Activated CD8-positive, alpha-beta memory T cell treated with anti-CD3 and anti-CD28 coated beads for 36 hours (primary cell): Measurements from ENCODE around the gene CT45A7. TPM values are rescaled to one million over a fixed set of nuclear protein-coding genes. Genes with fewer than 3 reads are reported as not detected.
"Not testable (repeated sequence)": the region's sequence is repeated elsewhere in the genome, so short reads cannot be mapped to it uniquely, and the experiment has no call there.

ENCODE experiments used
- CTCF ChIA-PET: fragments of 350-600 bp; sonication (Branson Sonifier 250); formaldehyde crosslinking; loops from one replicate; lab custom pipeline; 2021; ENCODE audit warnings: antibody characterized with exemption; lab: Charles Lee
- POLR2A ChIA-PET: fragments of 350-600 bp; sonication (Branson Sonifier 250); formaldehyde crosslinking; loops from one replicate; lab custom pipeline; 2021; ENCODE audit warnings: antibody characterized with exemption; lab: Charles Lee
- total RNA-seq, 2 experiments: library from RNA; stranded (reverse); gene quantifications; one replicate each; pipeline ENCODE4 v1.2.3, GENCODE V29; 2021

Gene CT45A7, protein sequence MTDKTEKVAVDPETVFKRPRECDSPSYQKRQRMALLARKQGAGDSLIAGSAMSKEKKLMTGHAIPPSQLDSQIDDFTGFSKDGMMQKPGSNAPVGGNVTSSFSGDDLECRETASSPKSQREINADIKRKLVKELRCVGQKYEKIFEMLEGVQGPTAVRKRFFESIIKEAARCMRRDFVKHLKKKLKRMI
- not detected for total RNA-seq

DNA sequence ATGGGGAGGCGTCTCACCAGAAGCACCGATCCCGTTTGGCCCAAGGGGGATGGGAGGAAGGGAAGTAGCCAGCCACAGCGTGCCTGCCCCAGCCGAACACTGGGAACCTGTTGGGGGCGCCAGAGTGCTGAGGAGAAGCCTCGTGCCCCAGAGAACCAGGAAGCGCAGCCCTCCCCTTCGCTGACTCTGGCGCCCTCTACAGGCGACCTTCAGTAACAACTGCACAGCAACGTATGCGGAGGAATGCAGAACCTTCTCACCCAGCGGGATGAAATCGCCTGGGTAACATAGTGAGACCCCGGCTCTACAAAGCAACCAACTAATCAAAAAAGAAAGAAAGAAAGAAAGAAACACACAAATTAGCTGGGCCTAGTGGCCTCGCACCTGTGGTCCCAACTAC lies at the start of gene CT45A7:
Gene CT45A7 (minus strand): TSS at position 101 of the 400 bp plus-strand sequence. CDS start 3,747 bp downstream, outside the sequence.
- POLR2A ChIA-PET, CTCF ChIA-PET: not testable (repeated sequence)

DNA sequence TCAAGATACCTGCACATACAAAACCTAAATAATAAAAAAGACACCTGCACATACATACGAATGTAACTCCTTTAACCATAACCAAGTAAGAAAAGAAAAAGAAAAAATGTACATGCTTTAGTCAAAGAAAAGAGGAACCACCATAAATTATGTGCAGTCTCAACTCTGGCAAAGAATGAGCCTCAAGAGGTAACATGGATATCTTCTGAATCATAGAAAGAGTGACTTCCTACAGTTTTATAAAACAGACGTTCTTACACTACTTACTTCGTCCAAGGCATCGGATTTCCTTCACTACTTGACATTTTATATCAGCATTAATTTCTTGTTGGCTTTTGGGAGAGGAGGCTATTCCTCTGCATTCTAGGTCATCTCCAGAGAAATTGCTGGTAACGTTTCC lies 45.7 kb upstream of the CT45A7 start:
- CTCF ChIA-PET, POLR2A ChIA-PET: not testable (repeated sequence)

DNA sequence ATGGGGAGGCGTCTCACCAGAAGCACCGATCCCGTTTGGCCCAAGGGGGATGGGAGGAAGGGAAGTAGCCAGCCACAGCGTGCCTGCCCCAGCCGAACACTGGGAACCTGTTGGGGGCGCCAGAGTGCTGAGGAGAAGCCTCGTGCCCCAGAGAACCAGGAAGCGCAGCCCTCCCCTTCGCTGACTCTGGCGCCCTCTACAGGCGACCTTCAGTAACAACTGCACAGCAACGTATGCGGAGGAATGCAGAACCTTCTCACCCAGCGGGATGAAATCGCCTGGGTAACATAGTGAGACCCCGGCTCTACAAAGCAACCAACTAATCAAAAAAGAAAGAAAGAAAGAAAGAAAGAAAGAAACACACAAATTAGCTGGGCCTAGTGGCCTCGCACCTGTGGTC lies 34.6 kb upstream of the CT45A7 start, which contains the start of gene CT45A9:
Gene CT45A9 (minus strand): TSS at position 101 of the 400 bp plus-strand sequence. CDS start 3,751 bp downstream, outside the sequence.
- CTCF ChIA-PET = not testable (repeated sequence)

DNA sequence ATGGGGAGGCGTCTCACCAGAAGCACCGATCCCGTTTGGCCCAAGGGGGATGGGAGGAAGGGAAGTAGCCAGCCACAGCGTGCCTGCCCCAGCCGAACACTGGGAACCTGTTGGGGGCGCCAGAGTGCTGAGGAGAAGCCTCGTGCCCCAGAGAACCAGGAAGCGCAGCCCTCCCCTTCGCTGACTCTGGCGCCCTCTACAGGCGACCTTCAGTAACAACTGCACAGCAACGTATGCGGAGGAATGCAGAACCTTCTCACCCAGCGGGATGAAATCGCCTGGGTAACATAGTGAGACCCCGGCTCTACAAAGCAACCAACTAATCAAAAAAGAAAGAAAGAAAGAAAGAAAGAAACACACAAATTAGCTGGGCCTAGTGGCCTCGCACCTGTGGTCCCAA lies 17.4 kb upstream of the CT45A7 start, which contains the start of gene CT45A8:
Gene CT45A8 (minus strand): TSS at position 101 of the 400 bp plus-strand sequence. CDS start 3,755 bp downstream, outside the sequence.
- CTCF ChIA-PET, POLR2A ChIA-PET: not testable (repeated sequence)

More for the DNA sequence above, 34.6 kb upstream of the CT45A7 start, which contains the start of gene CT45A9:
- POLR2A ChIA-PET = not testable (repeated sequence)

- CTCF ChIA-PET, POLR2A ChIA-PET: not testable (repeated sequence)
Observed at GRCh38 chrX:135819912-135820311, 17.2 kb downstream of the CT45A7 start, which contains the start of gene CT45A2. Gene CT45A2 (minus strand): TSS chrX:135820012. CDS start chrX:135816265, 3,747 bp downstream.

GRCh38 chrX:135802687-135803086 lies 34.4 kb downstream of the CT45A7 start, which contains the start of gene CT45A6:
Gene CT45A6 (minus strand): TSS chrX:135802787. CDS start chrX:135798993, 3,794 bp downstream.
- POLR2A ChIA-PET, CTCF ChIA-PET: not testable (repeated sequence)

- CTCF ChIA-PET, POLR2A ChIA-PET: not testable (repeated sequence)
Observed at GRCh38 chrX:135785403-135785802, 51.7 kb downstream of the CT45A7 start, which contains the start of gene CT45A5. Gene CT45A5 (minus strand): TSS chrX:135785503. CDS start chrX:135781729, 3,774 bp downstream.

Other genes starting within 250 kb of the CT45A7 start
- gene CT45A1, start 123.6 kb downstream of the CT45A7 start, total RNA-seq = not detected
- not detected for gene CT45A3, start 69.1 kb downstream of the CT45A7 start, total RNA-seq
- not detected for gene CT45A5, start 51.8 kb downstream of the CT45A7 start, total RNA-seq
- not detected for gene CT45A6, start 34.5 kb downstream of the CT45A7 start, total RNA-seq
- gene CT45A2, start 17.3 kb downstream of the CT45A7 start, total RNA-seq = not detected
- gene CT45A8, start 17.3 kb upstream of the CT45A7 start, total RNA-seq = not detected
- gene CT45A9, start 34.5 kb upstream of the CT45A7 start, total RNA-seq = not detected
- gene CT45A10, start 56.2 kb upstream of the CT45A7 start, total RNA-seq = not detected
- gene SAGE1, start 56.4 kb upstream of the CT45A7 start, total RNA-seq = not detected
- gene MMGT1, start 136.7 kb upstream of the CT45A7 start, total RNA-seq = 10 to 100 TPM; 24.8 to 26.3 TPM
- 10 to 100 TPM; 14.8 to 15.2 TPM for gene SLC9A6, start 148.2 kb upstream of the CT45A7 start, total RNA-seq